Astrocyte (in vitro differentiated cells and primary cell): ENCODE data around the gene CMYA5. TPM values are rescaled to one million over a fixed set of nuclear protein-coding genes. Genes with fewer than 3 reads are reported as not detected.

Experiments used
- DNase-seq: peaks from one replicate; pipeline ENCODE4 v3.0.0-alpha.2; 2010; ENCODE audit warnings: low read depth
- FAIRE-seq: peaks from 2 replicates; lab custom pipeline; 2011; peaks lifted over from hg19 to GRCh38; lab: Jason Lieb, UNC
- H2AFZ ChIP-seq: 2 replicates; pipeline ENCODE4 v1.6.0; 2012; ENCODE audit warnings: low read depth, low read length, inconsistent platforms
- H3K27ac ChIP-seq: 2 replicates; pipeline ENCODE4 v1.5.1; 2011; ENCODE audit warnings: low read depth, low read length, inconsistent platforms
- H3K27me3 ChIP-seq: 2 replicates; pipeline ENCODE4 v1.6.0; 2011; ENCODE audit warnings: low read length, inconsistent platforms; ENCODE audit not compliant: insufficient read depth
- H3K36me3 ChIP-seq: 2 replicates; pipeline ENCODE4 v1.5.1; 2011; ENCODE audit warnings: low read length, inconsistent platforms; ENCODE audit not compliant: insufficient read depth
- H3K4me1 ChIP-seq: 2 replicates; pipeline ENCODE4 v1.5.1; 2011; ENCODE audit warnings: low read length, inconsistent platforms; ENCODE audit not compliant: insufficient read depth
- H3K4me2 ChIP-seq: 2 replicates; pipeline ENCODE4 v1.6.0; 2012; ENCODE audit warnings: low read length, inconsistent platforms
- H3K4me3 ChIP-seq: 2 replicates; pipeline ENCODE4 v1.5.1; 2011; ENCODE audit warnings: low read depth, mild to moderate bottlenecking, low read length, inconsistent platforms; ENCODE audit not compliant: insufficient read depth
- H3K79me2 ChIP-seq: 2 replicates; pipeline ENCODE4 v1.6.0; 2012; ENCODE audit warnings: mild to moderate bottlenecking, low read length, inconsistent platforms; ENCODE audit not compliant: insufficient read depth
- H3K9ac ChIP-seq: 2 replicates; pipeline ENCODE4 v1.6.0; 2012; ENCODE audit warnings: mild to moderate bottlenecking, low read length, inconsistent platforms
- H3K9me3 ChIP-seq: 2 replicates; pipeline ENCODE4 v1.5.1; 2012; ENCODE audit warnings: low read depth, mild to moderate bottlenecking, low read length, inconsistent platforms; ENCODE audit not compliant: insufficient read depth
- H4K20me1 ChIP-seq: 2 replicates; pipeline ENCODE4 v1.6.0; 2012; ENCODE audit warnings: low read length, inconsistent platforms; ENCODE audit not compliant: insufficient read depth
- H3K27ac Mint-ChIP-seq: one replicate; pipeline ENCODE4 v1.8.0; 2021; ENCODE audit warnings: mild to moderate bottlenecking, mixed read lengths; ENCODE audit not compliant: unreplicated experiment
- H3K27me3 Mint-ChIP-seq: one replicate; pipeline ENCODE4 v1.8.0; 2021; ENCODE audit warnings: low read depth, mixed read lengths; ENCODE audit not compliant: unreplicated experiment
- H3K36me3 Mint-ChIP-seq: one replicate; pipeline ENCODE4 v1.8.0; 2021; ENCODE audit warnings: low read depth, mixed read lengths; ENCODE audit not compliant: unreplicated experiment
- H3K4me1 Mint-ChIP-seq: one replicate; pipeline ENCODE4 v1.8.0; 2021; ENCODE audit warnings: low read depth, mixed read lengths; ENCODE audit not compliant: unreplicated experiment
- H3K4me3 Mint-ChIP-seq: one replicate; pipeline ENCODE4 v1.8.0; 2021; ENCODE audit warnings: mild to moderate bottlenecking, moderate library complexity, mixed read lengths; ENCODE audit not compliant: unreplicated experiment
- H3K9me3 Mint-ChIP-seq: one replicate; pipeline ENCODE4 v1.8.0; 2021; ENCODE audit warnings: mild to moderate bottlenecking, mixed read lengths; ENCODE audit not compliant: unreplicated experiment
- CTCF ChIP-seq: IDR thresholded peaks from 2 replicates; pipeline ENCODE4 v1.5.1; 2011; ENCODE audit warnings: low read depth, mild to moderate bottlenecking, inconsistent platforms, low read length, moderate library complexity; ENCODE audit not compliant: insufficient read depth
- EZH2 ChIP-seq: IDR thresholded peaks from 2 replicates; pipeline ENCODE4 v1.6.1; 2012; ENCODE audit warnings: mild to moderate bottlenecking, low read length, inconsistent platforms; ENCODE audit not compliant: insufficient read depth
- total RNA-seq: library from RNA; stranded (reverse); gene quantifications from 2 replicates; pipeline ENCODE4 v1.2.1, GENCODE V29; 2021

Gene CMYA5
- total RNA-seq, 1 donor from 2014 or later: 1.2 TPM

DNA sequence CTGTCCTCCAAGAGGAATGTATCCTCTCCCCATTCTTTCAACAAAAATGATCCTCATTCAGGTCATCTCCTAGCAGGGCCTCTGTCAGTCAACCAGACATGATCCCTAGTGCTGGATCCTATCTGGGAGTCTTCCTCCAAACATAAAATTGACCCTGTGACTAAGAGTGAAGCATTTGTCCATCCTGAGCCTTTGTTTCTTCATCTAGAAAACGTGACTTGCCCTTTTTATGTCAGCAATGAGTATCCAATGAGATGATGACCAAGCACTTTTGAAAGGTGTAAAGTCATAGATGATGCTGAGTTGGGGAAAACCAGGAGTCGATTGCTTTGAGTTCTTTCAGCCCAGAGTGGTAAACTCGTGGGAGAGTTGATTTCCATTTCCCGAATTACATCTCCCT is 143.3 kb downstream of the CMYA5 start:
- Histone ChIP-seq H2AFZ (no peak overlapping the region), H3K27ac (no peak overlapping the region), H3K9me3 (no peaks in the 10 kb centered on the region), H3K4me2 (no peak overlapping the region), H3K4me1 (no peaks in the 10 kb centered on the region), H3K36me3 (no peaks in the 10 kb centered on the region), H3K4me3 (no peak overlapping the region), H3K79me2 (no peaks in the 10 kb centered on the region), H3K9ac (no peak overlapping the region), H3K27me3 (no peaks in the 10 kb centered on the region), H4K20me1 (no peaks in the 10 kb centered on the region)
- Mint-ChIP-seq H3K36me3 (peaks cover 1% of the 10 kb centered on the region), H3K4me3 (no peak overlapping the region), H3K27ac (no peak overlapping the region), H3K9me3 (peaks cover 5% of the 10 kb centered on the region), H3K4me1 (no peaks in the 10 kb centered on the region), H3K27me3 (peaks cover 4% of the 10 kb centered on the region)
- DNase-seq (no peak), FAIRE-seq (no peak)
- TF ChIP-seq CTCF (no peak), EZH2 (no peak)

DNA sequence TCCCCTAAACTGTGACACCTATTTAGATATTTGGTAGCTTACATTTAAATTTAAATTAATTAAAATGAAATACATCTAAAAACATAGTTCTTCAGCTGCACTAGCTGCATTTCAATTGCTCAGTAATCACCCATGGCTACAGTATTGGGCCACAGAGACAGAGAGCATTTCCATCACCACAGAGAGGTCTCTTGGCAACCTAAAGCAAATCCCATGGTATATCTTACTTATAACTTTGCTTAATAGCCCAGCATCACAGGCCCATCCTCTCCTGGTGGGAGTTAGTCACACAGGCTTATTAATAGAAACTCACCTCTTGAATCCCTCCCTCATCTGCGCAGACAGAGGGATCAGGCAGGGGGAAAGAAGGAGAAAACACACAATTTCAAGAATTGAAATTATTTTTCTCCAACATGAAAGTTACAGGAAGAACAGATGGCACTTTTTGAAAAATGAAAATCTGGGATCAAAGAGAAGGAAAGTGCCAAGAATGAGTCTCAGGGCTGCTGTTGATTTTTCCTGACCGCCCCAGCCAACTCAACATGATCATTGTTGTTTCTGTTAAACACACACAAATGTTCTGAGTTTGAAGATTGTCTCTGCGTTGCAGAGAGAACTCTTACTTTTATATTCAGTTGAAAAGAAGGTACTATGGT is 144.6 kb downstream of the CMYA5 start:
- H3K36me3 Mint-ChIP-seq: peaks cover 1% of the 10 kb centered on the region
- DNase-seq (no peak), FAIRE-seq (no peak)
- no peak overlapping the region for H3K9ac ChIP-seq
- H3K79me2 ChIP-seq: no peaks in the 10 kb centered on the region
- H3K36me3 ChIP-seq: no peaks in the 10 kb centered on the region
- H3K4me3 Mint-ChIP-seq: no peak overlapping the region
- H3K4me1 Mint-ChIP-seq: no peaks in the 10 kb centered on the region
- no peaks in the 10 kb centered on the region for H3K4me1 ChIP-seq
- no peak overlapping the region for H3K27ac ChIP-seq
- no peaks in the 10 kb centered on the region for H4K20me1 ChIP-seq
- peaks cover 7% of the 10 kb centered on the region for H3K27me3 Mint-ChIP-seq
- H3K4me2 ChIP-seq: no peak overlapping the region
- peaks cover 5% of the 10 kb centered on the region for H3K9me3 Mint-ChIP-seq
- H3K4me3 ChIP-seq: no peak overlapping the region
- no peaks in the 10 kb centered on the region for H3K9me3 ChIP-seq
- H2AFZ ChIP-seq: no peak overlapping the region
- H3K27me3 ChIP-seq: no peaks in the 10 kb centered on the region
- no peak overlapping the region for H3K27ac Mint-ChIP-seq
- TF ChIP-seq EZH2: no peak
- TF ChIP-seq CTCF: no peak
